Mesenchymal stem cell (in vitro differentiated cells and primary cell): Measurements from ENCODE around the gene BCAS1.

Experiments
- DNase-seq: peaks from one replicate; pipeline ENCODE4 v3.0.0-alpha.2; 2013
- H2AFZ ChIP-seq: one replicate; pipeline ENCODE4 v1.6.1; 2013; ENCODE audit warnings: low read depth, mild to moderate bottlenecking, control low read depth, inconsistent platforms, low read length, moderate library complexity
- H2AK5ac ChIP-seq: 2 replicates; pipeline ENCODE4 v1.6.1; 2013; ENCODE audit warnings: low read length, moderate library complexity, mild to moderate bottlenecking, inconsistent platforms; ENCODE audit not compliant: severe bottlenecking
- H2BK120ac ChIP-seq: one replicate; pipeline ENCODE4 v1.6.1; 2013; ENCODE audit warnings: low read depth, mild to moderate bottlenecking, inconsistent platforms, low read length, moderate library complexity
- H2BK12ac ChIP-seq, 2 experiments: one replicate each; pipeline ENCODE4 v1.6.1; 2013; ENCODE audit warnings: inconsistent platforms in 2 of 2, low read length in 2 of 2, mild to moderate bottlenecking in 2 of 2, moderate library complexity in 2 of 2, control low read depth in 1 of 2
- H2BK15ac ChIP-seq: one replicate; pipeline ENCODE4 v1.6.1; 2013; ENCODE audit warnings: mild to moderate bottlenecking, low read depth, inconsistent platforms; ENCODE audit not compliant: poor library complexity, severe bottlenecking
- H2BK5ac ChIP-seq: 2 replicates; pipeline ENCODE4 v1.6.1; 2013; ENCODE audit warnings: low read depth, mild to moderate bottlenecking, low read length, control low read depth, inconsistent platforms; ENCODE audit not compliant: poor library complexity, severe bottlenecking
- H3K14ac ChIP-seq, 2 experiments: one replicate each; pipeline ENCODE4 v1.6.1; 2013; ENCODE audit warnings: inconsistent platforms in 2 of 2, low read length in 2 of 2, control low read depth in 1 of 2, mild to moderate bottlenecking in 1 of 2, moderate library complexity in 1 of 2
- H3K18ac ChIP-seq, 2 experiments: one replicate each; pipeline ENCODE4 v1.6.1; 2013; ENCODE audit warnings: inconsistent platforms in 2 of 2, low read length in 2 of 2, control low read depth in 1 of 2, low read depth in 1 of 2, mild to moderate bottlenecking in 1 of 2
- H3K23ac ChIP-seq, 2 experiments: one replicate each; pipeline ENCODE4 v1.6.1; 2013; ENCODE audit warnings: inconsistent platforms in 2 of 2, low read length in 2 of 2, mild to moderate bottlenecking in 2 of 2, moderate library complexity in 2 of 2, control low read depth in 1 of 2
- H3K27ac ChIP-seq: 2 replicates; pipeline ENCODE4 v1.5.1; 2013; ENCODE audit warnings: mild to moderate bottlenecking, moderate library complexity, low read length, control low read depth, inconsistent platforms; ENCODE audit not compliant: poor library complexity, severe bottlenecking
- H3K27me3 ChIP-seq, 2 experiments: 2 replicates each; pipeline versions ENCODE4 v1.6.1 to v1.7.0; 2013; ENCODE audit warnings: low read length in 2 of 2, mild to moderate bottlenecking in 2 of 2, moderate library complexity in 2 of 2, control low read depth in 1 of 2, inconsistent platforms in 1 of 2; ENCODE audit not compliant: control insufficient read depth in 1 of 2, insufficient read depth in 1 of 2
- H3K36me3 ChIP-seq, 2 experiments: 2 replicates each; pipeline versions ENCODE4 v1.6.1 to v1.7.0; 2013; ENCODE audit warnings: low read length in 2 of 2, control low read depth in 1 of 2, inconsistent platforms in 1 of 2, low read depth in 1 of 2, mild to moderate bottlenecking in 1 of 2; ENCODE audit not compliant: insufficient read depth in 2 of 2, control insufficient read depth in 1 of 2
- H3K4ac ChIP-seq, 2 experiments: one replicate each; pipeline ENCODE4 v1.6.1; 2013; ENCODE audit warnings: inconsistent platforms in 2 of 2, low read length in 2 of 2, mild to moderate bottlenecking in 2 of 2, moderate library complexity in 2 of 2, control low read depth in 1 of 2, low read depth in 1 of 2
- H3K4me1 ChIP-seq: 2 replicates; pipeline ENCODE4 v1.6.1; 2013; ENCODE audit warnings: low read depth, low read length, control low read depth; ENCODE audit not compliant: control insufficient read depth, insufficient read depth
- H3K4me2 ChIP-seq: 2 replicates; pipeline ENCODE4 v1.6.1; 2013; ENCODE audit warnings: low read length, mild to moderate bottlenecking, inconsistent platforms; ENCODE audit not compliant: poor library complexity, severe bottlenecking
- H3K4me3 ChIP-seq, 2 experiments: 2 replicates each; pipeline versions ENCODE4 v1.5.1 to v1.7.0; 2013; ENCODE audit warnings: low read length in 2 of 2, mild to moderate bottlenecking in 2 of 2, control low read depth in 1 of 2, low read depth in 1 of 2; ENCODE audit not compliant: insufficient read depth in 1 of 2
- H3K79me1 ChIP-seq: replicated peaks from 2 replicates; pipeline ENCODE4 v1.6.1; 2013; ENCODE audit warnings: mild to moderate bottlenecking, control low read depth, low read length, inconsistent platforms; ENCODE audit not compliant: poor library complexity, severe bottlenecking
- H3K9ac ChIP-seq: 2 replicates; pipeline ENCODE4 v1.7.0; 2013; ENCODE audit warnings: mild to moderate bottlenecking, low read length, moderate library complexity
- H3K9me3 ChIP-seq: 2 replicates; pipeline ENCODE4 v1.7.0; 2013; ENCODE audit warnings: mild to moderate bottlenecking, low read length; ENCODE audit not compliant: control insufficient read depth
- H4K8ac ChIP-seq: one replicate; pipeline ENCODE4 v1.6.1; 2013; ENCODE audit warnings: inconsistent platforms, mild to moderate bottlenecking, low read length, moderate library complexity
- H4K91ac ChIP-seq: one replicate; pipeline ENCODE4 v1.6.1; 2013; ENCODE audit warnings: mild to moderate bottlenecking, low read length, inconsistent platforms
- WGBS: methylation state at CpG from one replicate; pipeline ENCODE4 v1.1.7; 2013; ENCODE audit warnings: mixed read lengths; 5-methylcytosine and 5-hydroxymethylcytosine counted together

Gene BCAS1

GRCh38 chr20:53981752-53982437, 88.5 kb downstream of the BCAS1 start:
- peaks cover 36% of the 10 kb centered on the region for H3K9me3 ChIP-seq

GRCh38 chr20:53981130-53981529, 89.3 kb downstream of the BCAS1 start:
- H4K91ac ChIP-seq = no peak overlapping the region
- no peaks in the 10 kb centered on the region for H3K27me3 ChIP-seq
- WGBS = 90% methylated on average over 5 of the region's 5 CpGs

More at GRCh38 chr20:53981752-53982437, 88.5 kb downstream of the BCAS1 start:
- no peak overlapping the region for H2BK12ac ChIP-seq
- no peak overlapping the region for H3K23ac ChIP-seq
- no peak overlapping the region for H3K9ac ChIP-seq
- H3K79me1 ChIP-seq = no peaks in the 10 kb centered on the region
- H2AK5ac ChIP-seq = no peak overlapping the region
- no peaks in the 10 kb centered on the region for H3K4me1 ChIP-seq
- H3K4ac ChIP-seq = no peak overlapping the region
- DNase-seq = no peak
- no peak overlapping the region for H3K4me3 ChIP-seq
- H4K8ac ChIP-seq = no peak overlapping the region
- no peak overlapping the region for H2BK5ac ChIP-seq
- H2BK120ac ChIP-seq = no peak overlapping the region
- H2AFZ ChIP-seq = no peak overlapping the region
- H3K36me3 ChIP-seq = no peaks in the 10 kb centered on the region
- H2BK15ac ChIP-seq = no peak overlapping the region
- H3K14ac ChIP-seq = no peak overlapping the region
- H3K18ac ChIP-seq = no peak overlapping the region
- 100% methylated on average over 2 of the region's 4 CpGs for WGBS
- H3K27me3 ChIP-seq = no peaks in the 10 kb centered on the region
- no peak overlapping the region for H3K27ac ChIP-seq
- H4K91ac ChIP-seq = no peak overlapping the region
- H3K4me2 ChIP-seq = no peak overlapping the region

GRCh38 chr20:53980031-53980465, 90.3 kb downstream of the BCAS1 start:
- Histone ChIP-seq H3K4me2 (no peak overlapping the region), H2BK120ac (no peak overlapping the region), H3K4me1 (no peaks in the 10 kb centered on the region), H2AFZ (no peak overlapping the region), H2AK5ac (no peak overlapping the region), H4K91ac (no peak overlapping the region), H3K23ac (no peak overlapping the region), H3K4me3 (no peak overlapping the region), H3K4ac (no peak overlapping the region), H3K14ac (no peak overlapping the region), H3K9me3 (peaks cover 36% of the 10 kb centered on the region), H2BK5ac (no peak overlapping the region), H2BK15ac (no peak overlapping the region), H3K9ac (no peak overlapping the region), H3K36me3 (no peaks in the 10 kb centered on the region), H3K27me3 (no peaks in the 10 kb centered on the region), H3K27ac (no peak overlapping the region), H3K79me1 (no peaks in the 10 kb centered on the region), H3K18ac (no peak overlapping the region), H2BK12ac (no peak overlapping the region), H4K8ac (no peak overlapping the region)
- no peak for DNase-seq
- WGBS = 47% methylated on average over 2 of the region's 4 CpGs

More at GRCh38 chr20:53981130-53981529, 89.3 kb downstream of the BCAS1 start:
- H4K8ac ChIP-seq = no peak overlapping the region
- H2BK5ac ChIP-seq = no peak overlapping the region
- H2AK5ac ChIP-seq = no peak overlapping the region
- no peak for DNase-seq
- H3K27ac ChIP-seq = no peak overlapping the region
- H3K23ac ChIP-seq = no peak overlapping the region
- H2AFZ ChIP-seq = no peak overlapping the region
- peaks cover 36% of the 10 kb centered on the region for H3K9me3 ChIP-seq
- H3K9ac ChIP-seq = no peak overlapping the region
- H3K36me3 ChIP-seq = no peaks in the 10 kb centered on the region
- no peaks in the 10 kb centered on the region for H3K79me1 ChIP-seq
- no peak overlapping the region for H3K14ac ChIP-seq
- H2BK15ac ChIP-seq = no peak overlapping the region
- no peak overlapping the region for H3K4me2 ChIP-seq
- H3K4me1 ChIP-seq = no peaks in the 10 kb centered on the region
- no peak overlapping the region for H3K18ac ChIP-seq
- H2BK120ac ChIP-seq = no peak overlapping the region
- no peak overlapping the region for H3K4me3 ChIP-seq
- H2BK12ac ChIP-seq = no peak overlapping the region
- no peak overlapping the region for H3K4ac ChIP-seq

GRCh38 chr20:53978497-53978896, 91.9 kb downstream of the BCAS1 start:
- Histone ChIP-seq H3K27ac (no peak overlapping the region), H3K36me3 (no peaks in the 10 kb centered on the region), H3K23ac (no peak overlapping the region), H4K8ac (no peak overlapping the region), H2AK5ac (no peak overlapping the region), H3K9me3 (peaks cover 36% of the 10 kb centered on the region), H2BK15ac (no peak overlapping the region), H3K79me1 (no peaks in the 10 kb centered on the region), H3K14ac (no peak overlapping the region), H2BK12ac (no peak overlapping the region), H3K4me2 (no peak overlapping the region), H3K4me3 (no peak overlapping the region), H3K4me1 (no peaks in the 10 kb centered on the region), H3K9ac (no peak overlapping the region), H2BK5ac (no peak overlapping the region), H3K27me3 (no peaks in the 10 kb centered on the region), H2AFZ (no peak overlapping the region), H2BK120ac (no peak overlapping the region), H3K18ac (no peak overlapping the region), H4K91ac (no peak overlapping the region), H3K4ac (no peak overlapping the region)
- no peak for DNase-seq
